B cell (primary cell): ENCODE results near the gene CDK8. TPM values are rescaled to one million over a fixed set of nuclear protein-coding genes. Genes with fewer than 3 reads are reported as not detected.

Experiments used
- ATAC-seq: fragments of 200-7000 bp; cut with Tn5 transposase; one replicate; pipeline ENCODE4 v1.10.0; 2021; ENCODE audit warnings: low read depth, mild to moderate bottlenecking, moderate number of reproducible peaks, moderate library complexity
- CTCF ChIA-PET: fragments of 350-600 bp; sonication (Branson Sonifier 250); formaldehyde crosslinking; loops from one replicate; lab custom pipeline; 2021; ENCODE audit warnings: antibody characterized with exemption, inconsistent platforms; lab: Charles Lee
- POLR2A ChIA-PET: fragments of 350-600 bp; sonication (Branson Sonifier 250); formaldehyde crosslinking; loops from one replicate; lab custom pipeline; 2021; ENCODE audit warnings: antibody characterized with exemption; lab: Charles Lee
- DNase-seq: peaks from one replicate; pipeline ENCODE4 v3.0.0; 2013
- H2AFZ ChIP-seq: 2 replicates; pipeline ENCODE4 v1.6.1; 2012; ENCODE audit warnings: mild to moderate bottlenecking, low read depth, low read length; ENCODE audit not compliant: insufficient read depth, poor library complexity, severe bottlenecking
- H3K27ac ChIP-seq, 2 donors: 1 replicate in 1 of 2; 2 replicates in 1 of 2; pipeline ENCODE4 v1.5.1; 2012 to 2013; ENCODE audit warnings: low read length in 2 of 2, mild to moderate bottlenecking in 2 of 2, moderate library complexity in 1 of 2
- H3K27me3 ChIP-seq, 4 experiments: fragments of 200-600 bp in 1 of 4; sonication (generic) in 1 of 4; replicated peaks in 1 of 4; 1 replicate in 2 of 4; 2 replicates in 2 of 4; pipeline versions ENCODE4 v1.6.1 to v1.7.0; 2013 to 2016; ENCODE audit warnings: low read length in 3 of 4, mild to moderate bottlenecking in 2 of 4, mixed read lengths in 1 of 4, moderate library complexity in 1 of 4; ENCODE audit not compliant: insufficient read depth in 4 of 4, control insufficient read depth in 3 of 4; ENCODE audit errors: control extremely low read depth in 1 of 4
- H3K36me3 ChIP-seq, 2 experiments: replicated peaks in 1 of 2; 1 replicate in 1 of 2; 2 replicates in 1 of 2; pipeline versions ENCODE4 v1.6.1 to v1.7.1; 2013; ENCODE audit warnings: low read length in 1 of 2; ENCODE audit not compliant: insufficient read depth in 2 of 2, control insufficient read depth in 1 of 2; ENCODE audit errors: control extremely low read depth in 1 of 2, extremely low read depth in 1 of 2
- H3K4me1 ChIP-seq, 2 donors: fragments of 200-600 bp in 1 of 2; sonication (generic) in 1 of 2; 1 replicate in 1 of 2; 2 replicates in 1 of 2; pipeline versions ENCODE4 v1.5.1 to v1.6.1; 2013 to 2017; ENCODE audit warnings: low read length in 2 of 2; ENCODE audit not compliant: control insufficient read depth in 2 of 2, insufficient read depth in 2 of 2
- H3K4me2 ChIP-seq: replicated peaks from 2 replicates; pipeline ENCODE3; 2012; ENCODE audit warnings: mild to moderate bottlenecking, low read depth, low read length; ENCODE audit not compliant: poor library complexity, severe bottlenecking
- H3K4me3 ChIP-seq, 5 experiments: fragments of 200-600 bp in 1 of 5; sonication (generic) in 1 of 5; 1 replicate in 3 of 5; 2 replicates in 2 of 5; pipeline versions ENCODE4 v1.5.1 to v1.7.0; 2011 to 2016; ENCODE audit warnings: low read length in 4 of 5, mild to moderate bottlenecking in 4 of 5, low read depth in 2 of 5, control low read depth in 1 of 5, moderate library complexity in 1 of 5; ENCODE audit not compliant: insufficient read depth in 1 of 5; ENCODE audit errors: control extremely low read depth in 1 of 5, extremely low read depth in 1 of 5
- H3K79me2 ChIP-seq: fragments of 200-600 bp; sonication (generic); one replicate; pipeline ENCODE4 v1.6.0; 2016; ENCODE audit warnings: low read length; ENCODE audit not compliant: control insufficient read depth, insufficient read depth
- H3K9ac ChIP-seq: fragments of 200-600 bp; sonication (generic); 2 replicates; pipeline ENCODE4 v1.6.1; 2017; ENCODE audit warnings: mild to moderate bottlenecking, low read length, moderate library complexity
- H3K9me3 ChIP-seq, 3 donors: one replicate each; pipeline versions ENCODE4 v1.6.1 to v1.7.1; 2013; ENCODE audit warnings: low read length in 2 of 3; ENCODE audit not compliant: control insufficient read depth in 2 of 3, insufficient read depth in 1 of 3; ENCODE audit errors: control extremely low read depth in 1 of 3
- H4K20me1 ChIP-seq: 2 replicates; pipeline ENCODE4 v1.6.0; 2012; ENCODE audit warnings: mild to moderate bottlenecking, low read length; ENCODE audit not compliant: insufficient read depth, control insufficient read depth, poor library complexity, severe bottlenecking
- H3K27ac Mint-ChIP-seq: one replicate; pipeline ENCODE4 v1.8.0; 2021; ENCODE audit warnings: mixed read lengths
- H3K27me3 Mint-ChIP-seq: one replicate; pipeline ENCODE4 v1.8.0; 2021; ENCODE audit warnings: mixed read lengths
- H3K4me1 Mint-ChIP-seq: one replicate; pipeline ENCODE4 v1.8.0; 2021; ENCODE audit warnings: mixed read lengths
- H3K4me3 Mint-ChIP-seq: one replicate; pipeline ENCODE4 v1.8.0; 2021; ENCODE audit warnings: mixed read lengths
- H3K9me3 Mint-ChIP-seq: one replicate; pipeline ENCODE4 v1.8.0; 2022; ENCODE audit warnings: mixed read lengths; ENCODE audit not compliant: insufficient read depth
- CTCF ChIP-seq: fragments of 200-600 bp; IDR thresholded peaks from one replicate; pipeline ENCODE4 v1.8.0; 2022; ENCODE audit warnings: antibody characterized with exemption, mild to moderate bottlenecking
- EZH2 ChIP-seq: IDR thresholded peaks from 2 replicates; pipeline ENCODE4 v1.6.1; 2012; ENCODE audit warnings: borderline replicate concordance, low read depth, mild to moderate bottlenecking, moderate library complexity, low read length; ENCODE audit not compliant: insufficient read depth, poor library complexity, severe bottlenecking
- WGBS: methylation state at CpG from one replicate; pipeline ENCODE4 v1.1.5; 2013; ENCODE audit warnings: missing lambda C conversion rate; ENCODE audit not compliant: insufficient coverage; 5-methylcytosine and 5-hydroxymethylcytosine counted together
- intact Hi-C: fragments of 100-400 bp; cut with micrococcal nuclease; formaldehyde crosslinking; loops from one replicate; pipeline ENCODE4 v1.10.0; 2022
- polyA plus RNA-seq: library from polyadenylated mRNA; depleted of rRNA; stranded (reverse); fragments of >200 nt; gene quantifications from 2 replicates; pipeline ENCODE4 v1.2.3, GENCODE V29; 2012
- total RNA-seq, 2 donors: library from RNA; stranded (reverse); fragments of 120-200 nt in 1 of 2; gene quantifications; 1 replicate in 1 of 2; 2 replicates in 1 of 2; pipeline versions ENCODE4 v1.2.3 to v1.2.4, GENCODE V29; 2013 to 2022

CDK8 gene
- total and polyA plus RNA-seq, 2 donors (not counting 1 experiment from before 2014, with no cell fraction given), result 10.8 to 13.5 TPM

GRCh38 chr13:26343816-26344215, 89.9 kb downstream of the CDK8 start:
- Histone ChIP-seq H3K9me3 (no peaks in the 10 kb centered on the region), H3K27me3 (no peaks in the 10 kb centered on the region), H3K9ac (no peak overlapping the region), H3K4me1 (no peaks in the 10 kb centered on the region), H3K4me2 (no peak overlapping the region), H4K20me1 (peaks cover 6% of the 10 kb centered on the region), H3K27ac (no peak overlapping the region), H3K79me2 (peaks cover 4% of the 10 kb centered on the region), H3K4me3 (no peak overlapping the region), H3K36me3 (peaks cover 1% of the 10 kb centered on the region in 2 experiments), H2AFZ (no peak overlapping the region)
- CTCF ChIA-PET, result no interaction called here
- H3K4me1 Mint-ChIP-seq, result no peaks in the 10 kb centered on the region
- no peaks in the 10 kb centered on the region for H3K9me3 Mint-ChIP-seq
- intact Hi-C loops, result no loop called here
- no peak for DNase-seq
- H3K27ac Mint-ChIP-seq, result no peak overlapping the region
- H3K27me3 Mint-ChIP-seq, result no peaks in the 10 kb centered on the region
- no peak for TF ChIP-seq CTCF
- TF ChIP-seq EZH2, result no peak
- POLR2A ChIA-PET, result no interaction called here
- ATAC-seq, result no peak
- H3K4me3 Mint-ChIP-seq, result no peak overlapping the region

DNA sequence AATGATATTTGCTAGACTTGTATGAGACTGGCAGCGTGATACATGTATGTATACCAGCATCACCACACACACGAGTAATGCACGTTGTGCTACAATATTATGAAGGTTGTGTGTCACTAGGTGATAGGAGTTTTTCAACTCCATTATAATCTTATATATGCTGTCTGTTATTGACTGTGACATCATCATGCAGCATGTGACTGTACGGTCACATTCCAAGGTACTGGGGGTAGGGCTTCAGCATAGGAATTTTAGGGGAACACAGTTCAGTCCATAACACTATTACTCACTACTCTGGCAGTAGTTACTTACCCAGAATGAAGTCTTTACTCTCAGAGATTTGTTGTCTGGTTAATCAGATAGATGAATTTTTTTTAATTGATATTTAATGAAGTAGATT, 91.1 kb downstream of the CDK8 start:
- no CpG with 5 or more reads among the region's 4 CpGs for WGBS

More for the DNA sequence above, 91.1 kb downstream of the CDK8 start:
- Histone ChIP-seq H4K20me1 (peaks cover 6% of the 10 kb centered on the region), H3K36me3 (peaks cover 4 to 7% of the 10 kb centered on the region in 2 experiments), H3K9me3 (no peaks in the 10 kb centered on the region), H3K27me3 (no peaks in the 10 kb centered on the region), H3K4me2 (no peak overlapping the region), H3K4me3 (no peak overlapping the region), H3K4me1 (no peaks in the 10 kb centered on the region), H3K79me2 (peaks cover 4% of the 10 kb centered on the region), H2AFZ (no peak overlapping the region), H3K9ac (no peak overlapping the region), H3K27ac (no peak overlapping the region)
- no peak for DNase-seq
- Mint-ChIP-seq H3K27me3 (no peaks in the 10 kb centered on the region), H3K27ac (no peak overlapping the region), H3K4me3 (no peak overlapping the region), H3K9me3 (no peaks in the 10 kb centered on the region), H3K4me1 (no peaks in the 10 kb centered on the region)
- CTCF ChIA-PET, result no interaction called here
- intact Hi-C loops, result no loop called here
- TF ChIP-seq CTCF (no peak), EZH2 (no peak)
- POLR2A ChIA-PET, result no interaction called here
- ATAC-seq, result no peak
